Caco-2 (cell line): Measurements from ENCODE around the gene IRF2BP1. TPM values are rescaled to one million over a fixed set of nuclear protein-coding genes. Genes with fewer than 3 reads are reported as not detected.
"Not testable (repeated sequence)": the region's sequence is repeated elsewhere in the genome, so short reads cannot be mapped to it uniquely, and the experiment has no call there.

Source experiments
- BruUV-seq: library from RNA; stranded (reverse); fragments of 400-500 nt; replicated peaks from 2 replicates; lab custom pipeline; 2021; lab: Mats Ljungman, UMichigan
- CTCF ChIA-PET: fragments of 300-600 bp; sonication (Branson Sonifier 250); formaldehyde crosslinking; loops from one replicate; lab custom pipeline; 2022; ENCODE audit warnings: antibody characterized with exemption; lab: Charles Lee
- POLR2A ChIA-PET: fragments of 300-600 bp; sonication (Branson Sonifier 250); formaldehyde crosslinking; loops from one replicate; lab custom pipeline; 2022; ENCODE audit warnings: antibody characterized with exemption; lab: Charles Lee
- DNase-seq, 2 experiments: peaks; one replicate each; pipeline versions ENCODE4 v3.0.0 to v3.0.0-alpha.2; 2020 to 2022
- H3K27me3 ChIP-seq: replicated peaks from 2 replicates; pipeline ENCODE4 v1.6.0; 2011; ENCODE audit warnings: low read length; ENCODE audit not compliant: control insufficient read depth, insufficient read depth
- H3K36me3 ChIP-seq: 2 replicates; pipeline ENCODE4 v1.5.1; 2011; ENCODE audit warnings: low read length; ENCODE audit not compliant: control insufficient read depth, insufficient read depth
- H3K4me1 ChIP-seq: fragments of 250-450 bp; sonication (Bioruptor Pico); 2 replicates; pipeline ENCODE4 v1.5.1; 2020; ENCODE audit warnings: mild to moderate bottlenecking
- H3K4me3 ChIP-seq: 2 replicates; pipeline ENCODE4 v1.5.1; 2011; ENCODE audit warnings: low read depth, mild to moderate bottlenecking, control low read depth, low read length
- H3K9me3 ChIP-seq: fragments of 250-450 bp; sonication (Bioruptor Pico); 2 replicates; pipeline ENCODE4 v1.5.1; 2020; ENCODE audit warnings: mild to moderate bottlenecking, moderate library complexity
- H3K27ac Mint-ChIP-seq: one replicate; pipeline ENCODE4 v1.8.0; 2022; ENCODE audit warnings: mixed read lengths; ENCODE audit not compliant: unreplicated experiment
- H3K27me3 Mint-ChIP-seq: one replicate; pipeline ENCODE4 v1.8.0; 2022; ENCODE audit warnings: mixed read lengths; ENCODE audit not compliant: insufficient read depth, unreplicated experiment
- H3K36me3 Mint-ChIP-seq: one replicate; pipeline ENCODE4 v1.8.0; 2022; ENCODE audit warnings: mild to moderate bottlenecking, mixed read lengths; ENCODE audit not compliant: insufficient read depth, unreplicated experiment
- H3K4me1 Mint-ChIP-seq: one replicate; pipeline ENCODE4 v1.8.0; 2022; ENCODE audit warnings: low read depth, mixed read lengths; ENCODE audit not compliant: unreplicated experiment
- H3K4me3 Mint-ChIP-seq: one replicate; pipeline ENCODE4 v1.8.0; 2022; ENCODE audit warnings: mild to moderate bottlenecking, moderate library complexity, mixed read lengths; ENCODE audit not compliant: unreplicated experiment
- H3K9me3 Mint-ChIP-seq: one replicate; pipeline ENCODE4 v1.8.0; 2022; ENCODE audit warnings: mixed read lengths; ENCODE audit not compliant: unreplicated experiment
- CTCF ChIP-seq, 2 experiments: fragments of 200-600 bp in 1 of 2; IDR thresholded peaks; 1 replicate in 1 of 2; 2 replicates in 1 of 2; pipeline versions ENCODE4 v1.5.1 to v1.8.0; 2011 to 2022; ENCODE audit warnings: antibody characterized with exemption in 1 of 2, control low read depth in 1 of 2, inconsistent platforms in 1 of 2, low read depth in 1 of 2, low read length in 1 of 2, mild to moderate bottlenecking in 1 of 2, moderate library complexity in 1 of 2; ENCODE audit not compliant: insufficient read depth in 1 of 2, severe bottlenecking in 1 of 2, unreplicated experiment in 1 of 2
- intact Hi-C: fragments of 100-400 bp; cut with micrococcal nuclease; formaldehyde crosslinking; loops from one replicate; pipeline ENCODE4 v1.10.0; 2022; ENCODE audit not compliant: unreplicated experiment
- total RNA-seq: library from RNA; stranded (reverse); gene quantifications from 2 replicates; pipeline ENCODE4 v1.2.3, GENCODE V29; 2022

The IRF2BP1 gene
- total RNA-seq, 1 experiment from 2014 or later: 27.6 TPM

- Histone ChIP-seq H3K9me3 (no peaks in the 10 kb centered on the region), H3K27me3 (no peaks in the 10 kb centered on the region), H3K36me3 (no peaks in the 10 kb centered on the region; the same call in 1 of the 2 replicates), H3K4me3 (no peak overlapping the region), H3K4me1 (peaks cover 28% of the 10 kb centered on the region)
- no TSS peak for BruUV-seq
- no peak for TF ChIP-seq CTCF (IDR thresholded peaks at IDR 0.05; ENCODE audit: insufficient read depth in 1 of 2, low read depth in 1 of 2, low read length in 1 of 2, severe bottlenecking in 1 of 2, unreplicated experiment in 1 of 2)
- DNase-seq: no peak
- ChIA-PET CTCF (interaction anchor here (0.6 to 0.7 kb wide), 2 partner anchors 10 to 19 kb away, joined by 3 to 4 read pairs; no protein-coding TSS in a partner anchor), POLR2A (interaction anchor here (1.0 kb wide), 1 partner anchor 11 kb away, joined by 6 read pairs; no protein-coding TSS in a partner anchor)
- intact Hi-C loops: no loop called here
- Mint-ChIP-seq H3K27me3 (no peaks in the 10 kb centered on the region), H3K36me3 (peaks cover 13% of the 10 kb centered on the region), H3K4me3 (no peak overlapping the region), H3K27ac (no peak overlapping the region), H3K9me3 (no peaks in the 10 kb centered on the region), H3K4me1 (peaks cover 18% of the 10 kb centered on the region)
Observed at GRCh38 chr19:45870798-45871197, 15.1 kb downstream of the IRF2BP1 start.

- H3K27me3 ChIP-seq, H3K4me3 Mint-ChIP-seq, POLR2A ChIA-PET, H3K9me3 Mint-ChIP-seq, H3K4me3 ChIP-seq, H3K4me1 ChIP-seq, DNase-seq, H3K9me3 ChIP-seq, intact Hi-C loops, BruUV-seq, H3K36me3 ChIP-seq, H3K27me3 Mint-ChIP-seq: not testable (repeated sequence)
- CTCF ChIA-PET: interaction anchor here (0.6 kb wide), 1 partner anchor 161 kb away, joined by 4 read pairs; no protein-coding TSS in a partner anchor
- peak overlapping the region; percentile 15 for H3K27ac Mint-ChIP-seq
- H3K36me3 Mint-ChIP-seq: peaks cover 38% of the 10 kb centered on the region
- peaks cover 11% of the 10 kb centered on the region for H3K4me1 Mint-ChIP-seq
Observed at GRCh38 chr19:45867241-45867640, 18.7 kb downstream of the IRF2BP1 start.

- no peak for TF ChIP-seq CTCF (IDR thresholded peaks at IDR 0.05; ENCODE audit: insufficient read depth in 1 of 2, low read depth in 1 of 2, low read length in 1 of 2, severe bottlenecking in 1 of 2, unreplicated experiment in 1 of 2)
- no peaks in the 10 kb centered on the region; the same call in 1 of the 2 replicates for H3K36me3 ChIP-seq
- no peaks in the 10 kb centered on the region for H3K4me1 ChIP-seq
- H3K27ac Mint-ChIP-seq: peak overlapping the region; percentile 15
- H3K9me3 ChIP-seq: no peaks in the 10 kb centered on the region
- H3K9me3 Mint-ChIP-seq: no peaks in the 10 kb centered on the region
- peak overlapping the region; percentile 98 for H3K4me3 Mint-ChIP-seq
- intact Hi-C loops: no loop called here
- no TSS peak for BruUV-seq
- no peak overlapping the region; the same call in 1 of the 2 replicates for H3K4me3 ChIP-seq
- ChIA-PET CTCF (no interaction called here), POLR2A (interaction anchor here (0.9 kb wide), 1 partner anchor 16 kb away, joined by 3 read pairs; no protein-coding TSS in a partner anchor)
- H3K27me3 ChIP-seq: no peaks in the 10 kb centered on the region
- peaks cover 14% of the 10 kb centered on the region for H3K4me1 Mint-ChIP-seq
- DNase-seq: no peak
- no peaks in the 10 kb centered on the region for H3K27me3 Mint-ChIP-seq
- peaks cover 38% of the 10 kb centered on the region for H3K36me3 Mint-ChIP-seq
Observed at GRCh38 chr19:45866400-45867176, 19.4 kb downstream of the IRF2BP1 start.
